GM23338 (cell line): ENCODE measurements around the gene ZNF76. TPM values are rescaled to one million over a fixed set of nuclear protein-coding genes. Genes with fewer than 3 reads are reported as not detected.

Experiments
- ATAC-seq: fragments of 200-7000 bp; cut with Tn5 transposase; 3 replicates; pipeline ENCODE4 v1.9.1; 2020
- DNase-seq: peaks from one replicate; pipeline ENCODE4 v3.0.0-alpha.2; 2015; ENCODE audit warnings: low spot score
- H2AFZ ChIP-seq: fragments of 200-600 bp; sonication (generic); 2 replicates; pipeline ENCODE4 v1.8.0; 2016; ENCODE audit warnings: antibody characterized with exemption, mild to moderate bottlenecking, moderate library complexity
- H3F3A ChIP-seq: fragments of 200-600 bp; sonication (generic); replicated peaks from 2 replicates; pipeline ENCODE4 v1.8.0; 2017; ENCODE audit warnings: antibody characterized with exemption, mixed run types, low read depth
- H3K27ac ChIP-seq: fragments of 200-600 bp; sonication (generic); 2 replicates; pipeline ENCODE4 v1.6.1; 2016; ENCODE audit warnings: low read depth
- H3K27me3 ChIP-seq: fragments of 200-600 bp; sonication (generic); 2 replicates; pipeline ENCODE4 v1.8.0; 2016; ENCODE audit warnings: mild to moderate bottlenecking, mixed run types, moderate library complexity; ENCODE audit not compliant: insufficient read depth
- H3K36me3 ChIP-seq: fragments of 200-600 bp; sonication (generic); 2 replicates; pipeline ENCODE4 v1.8.0; 2016; ENCODE audit warnings: mild to moderate bottlenecking; ENCODE audit not compliant: insufficient read depth
- H3K4me1 ChIP-seq: fragments of 200-600 bp; sonication (generic); 2 replicates; pipeline ENCODE4 v1.8.0; 2016; ENCODE audit warnings: mild to moderate bottlenecking, moderate library complexity; ENCODE audit not compliant: insufficient read depth
- H3K4me2 ChIP-seq: fragments of 200-600 bp; sonication (generic); 2 replicates; pipeline ENCODE4 v1.7.1; 2017; ENCODE audit warnings: mixed run types
- H3K4me3 ChIP-seq: fragments of 200-600 bp; sonication (generic); 2 replicates; pipeline ENCODE4 v1.6.1; 2016; ENCODE audit warnings: mixed run types
- H3K79me2 ChIP-seq: fragments of 200-600 bp; sonication (generic); replicated peaks from 2 replicates; pipeline ENCODE4 v1.8.0; 2017; ENCODE audit warnings: mild to moderate bottlenecking; ENCODE audit not compliant: insufficient read depth
- H3K9me2 ChIP-seq: fragments of 200-600 bp; sonication (generic); 2 replicates; pipeline ENCODE4 v1.8.0; 2017; ENCODE audit not compliant: insufficient read depth
- H4K20me1 ChIP-seq: fragments of 200-600 bp; sonication (generic); replicated peaks from 2 replicates; pipeline ENCODE4 v1.8.0; 2017; ENCODE audit warnings: mild to moderate bottlenecking; ENCODE audit not compliant: insufficient read depth
- H3K27ac Mint-ChIP-seq: 2 replicates; pipeline ENCODE4 v1.8.0; 2020; ENCODE audit warnings: inconsistent platforms, mild to moderate bottlenecking, moderate library complexity, mixed read lengths
- H3K27me3 Mint-ChIP-seq: 3 replicates; pipeline ENCODE4 v1.8.0; 2022; ENCODE audit warnings: low read depth, mild to moderate bottlenecking, moderate library complexity, mixed read lengths, inconsistent platforms; ENCODE audit not compliant: insufficient read depth, poor library complexity
- H3K36me3 Mint-ChIP-seq: 3 replicates; pipeline ENCODE4 v1.8.0; 2021; ENCODE audit warnings: low read depth, mild to moderate bottlenecking, inconsistent platforms, moderate library complexity, mixed read lengths
- H3K4me1 Mint-ChIP-seq: 3 replicates; pipeline ENCODE4 v1.8.0; 2020; ENCODE audit warnings: mild to moderate bottlenecking, inconsistent platforms, mixed read lengths
- H3K4me3 Mint-ChIP-seq: 3 replicates; pipeline ENCODE4 v1.8.0; 2021; ENCODE audit warnings: moderate library complexity, mild to moderate bottlenecking, inconsistent platforms, mixed read lengths
- H3K9me3 Mint-ChIP-seq: 3 replicates; pipeline ENCODE4 v1.8.0; 2020; ENCODE audit warnings: moderate library complexity, mild to moderate bottlenecking, inconsistent platforms, mixed read lengths
- CREB1 ChIP-seq: fragments of 250-450 bp; sonication (Bioruptor Pico); IDR thresholded peaks from 2 replicates; pipeline ENCODE4 v1.5.0; 2020; ENCODE audit warnings: low read depth, mild to moderate bottlenecking, moderate library complexity
- EZH2 ChIP-seq: fragments of 200-600 bp; sonication (generic); IDR thresholded peaks from one replicate; pipeline ENCODE4 v1.8.0; 2017; ENCODE audit warnings: antibody characterized with exemption, mild to moderate bottlenecking, low read depth; ENCODE audit not compliant: unreplicated experiment
- POLR2AphosphoS5 ChIP-seq: IDR thresholded peaks from 2 replicates; pipeline ENCODE4 v1.6.1; 2016; ENCODE audit warnings: antibody characterized with exemption, low read depth
- ZNF114 ChIP-seq: fragments of 250-450 bp; sonication (Bioruptor Pico); IDR thresholded peaks from 2 replicates; pipeline ENCODE4 v1.5.0; 2020; ENCODE audit warnings: mild to moderate bottlenecking, moderate library complexity
- ZNF331 ChIP-seq: fragments of 250-450 bp; sonication (Bioruptor Pico); IDR thresholded peaks from 2 replicates; pipeline ENCODE4 v1.5.0; 2020; ENCODE audit warnings: low read depth, mild to moderate bottlenecking, moderate library complexity
- polyA plus RNA-seq: library from polyadenylated mRNA; unstranded; fragments of >200 nt; fragmentation: Nextera tagmentation; extraction: Ambion mirVana; gene quantifications from 2 replicates; pipeline ENCODE4 v1.2.1, GENCODE V29; 2016
- total RNA-seq: library from RNA; depleted of rRNA; stranded (reverse); fragments of >200 nt; shearing (Covaris generic); gene quantifications from 2 replicates; pipeline ENCODE4 v1.2.3, GENCODE V29; 2014
- TF ChIP-seq, protein P1 (sequence below): IDR thresholded peaks from one replicate; pipeline ENCODE4 v1.6.1; 2018; ENCODE audit warnings: antibody characterized with exemption; ENCODE audit not compliant: unreplicated experiment
- TF ChIP-seq, protein P2 (sequence below): IDR thresholded peaks from 2 replicates; pipeline ENCODE4 v1.6.1; 2016; ENCODE audit warnings: antibody characterized with exemption

ZNF76 gene
- total and polyA plus RNA-seq, 2 experiments from 2014 or later: 12.5 to 18.8 TPM

DNA sequence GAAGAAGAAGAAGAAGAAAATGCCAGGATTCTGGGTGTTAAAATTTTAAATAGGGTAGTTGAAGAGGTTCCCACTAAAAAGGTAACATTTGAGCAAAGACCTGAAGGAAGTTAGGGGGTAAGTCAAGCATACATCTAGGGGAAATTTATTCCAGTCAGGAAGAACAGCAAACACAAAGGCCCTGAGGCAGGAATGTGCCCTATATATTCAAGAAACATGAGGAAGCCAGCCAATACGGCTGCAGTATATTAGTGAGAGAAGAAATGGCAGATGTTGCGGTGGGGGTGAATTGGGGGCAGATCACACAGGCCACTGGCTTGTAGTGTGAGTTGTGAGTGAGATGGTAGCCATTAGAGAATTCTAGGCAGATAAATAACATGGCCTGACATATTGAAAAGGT, 6.0 kb downstream of the ZNF76 start:
- no peaks in the 10 kb centered on the region for H3K9me3 Mint-ChIP-seq
- H3K27ac ChIP-seq: no peak overlapping the region
- H3K27ac Mint-ChIP-seq: no peak overlapping the region
- H3K36me3 ChIP-seq: no peaks in the 10 kb centered on the region
- H3K4me3 ChIP-seq: no peak overlapping the region
- no peak overlapping the region for H3K4me2 ChIP-seq
- peaks cover 7% of the 10 kb centered on the region for H3K27me3 Mint-ChIP-seq
- peaks cover 9% of the 10 kb centered on the region; the same call in 1 of the 2 replicates for H4K20me1 ChIP-seq
- no peak overlapping the region for H3K4me3 Mint-ChIP-seq
- ATAC-seq (no peak), DNase-seq (no peak)
- H3K4me1 Mint-ChIP-seq: peaks cover 4% of the 10 kb centered on the region
- no peaks in the 10 kb centered on the region for H3F3A ChIP-seq
- no peak for TF ChIP-seq ZNF331 (CRISPR knock-in tag)
- no peaks in the 10 kb centered on the region for H3K27me3 ChIP-seq
- no peaks in the 10 kb centered on the region for H3K36me3 Mint-ChIP-seq
- no peaks in the 10 kb centered on the region for H3K4me1 ChIP-seq
- H2AFZ ChIP-seq: no peak overlapping the region
- H3K9me2 ChIP-seq: no peaks in the 10 kb centered on the region
- peaks cover 6% of the 10 kb centered on the region for H3K79me2 ChIP-seq

DNA sequence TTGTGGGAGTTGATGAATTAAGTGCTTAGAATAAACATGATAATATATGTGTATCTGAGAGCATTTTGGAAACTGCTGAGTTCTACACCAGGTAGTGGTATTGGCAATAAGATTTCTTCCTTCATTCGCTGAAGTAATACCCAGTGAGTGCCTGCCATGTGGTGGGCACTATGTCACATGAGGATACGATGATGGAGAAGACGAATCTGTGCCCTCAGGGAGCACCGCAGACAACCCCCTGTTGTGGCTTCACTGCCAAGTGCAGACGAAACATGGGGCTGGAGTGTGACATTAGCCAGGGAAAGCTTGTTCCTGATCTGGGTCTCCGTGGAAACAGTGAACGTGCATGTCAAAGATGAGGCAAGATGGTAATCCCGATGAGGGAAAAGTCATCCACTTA, 7.9 kb downstream of the ZNF76 start:
- no peaks in the 10 kb centered on the region for H3K79me2 ChIP-seq
- no peaks in the 10 kb centered on the region for H3K36me3 Mint-ChIP-seq
- H3F3A ChIP-seq: no peaks in the 10 kb centered on the region
- H3K27ac ChIP-seq: no peak overlapping the region
- no peak overlapping the region for H3K4me2 ChIP-seq
- H3K27ac Mint-ChIP-seq: no peak overlapping the region
- H3K9me2 ChIP-seq: no peaks in the 10 kb centered on the region
- H3K4me1 ChIP-seq: no peaks in the 10 kb centered on the region
- no peak overlapping the region for H3K4me3 ChIP-seq
- DNase-seq: no peak
- no peaks in the 10 kb centered on the region for H3K27me3 ChIP-seq
- no peak overlapping the region for H3K4me3 Mint-ChIP-seq
- H3K36me3 ChIP-seq: no peaks in the 10 kb centered on the region
- peaks cover 5% of the 10 kb centered on the region for H3K27me3 Mint-ChIP-seq
- H2AFZ ChIP-seq: no peak overlapping the region
- H3K9me3 Mint-ChIP-seq: no peaks in the 10 kb centered on the region
- H3K4me1 Mint-ChIP-seq: no peaks in the 10 kb centered on the region; the same call in 2 of the 3 replicates
- no peak for ATAC-seq
- H4K20me1 ChIP-seq: peaks cover 12% of the 10 kb centered on the region; the same call in 1 of the 2 replicates
- TF ChIP-seq POLR2AphosphoS5 (no peak), ZNF114 (no peak), EZH2 (no peak), CREB1 (CRISPR knock-in tag) (no peak)
- TF ChIP-seq, protein P1, sequence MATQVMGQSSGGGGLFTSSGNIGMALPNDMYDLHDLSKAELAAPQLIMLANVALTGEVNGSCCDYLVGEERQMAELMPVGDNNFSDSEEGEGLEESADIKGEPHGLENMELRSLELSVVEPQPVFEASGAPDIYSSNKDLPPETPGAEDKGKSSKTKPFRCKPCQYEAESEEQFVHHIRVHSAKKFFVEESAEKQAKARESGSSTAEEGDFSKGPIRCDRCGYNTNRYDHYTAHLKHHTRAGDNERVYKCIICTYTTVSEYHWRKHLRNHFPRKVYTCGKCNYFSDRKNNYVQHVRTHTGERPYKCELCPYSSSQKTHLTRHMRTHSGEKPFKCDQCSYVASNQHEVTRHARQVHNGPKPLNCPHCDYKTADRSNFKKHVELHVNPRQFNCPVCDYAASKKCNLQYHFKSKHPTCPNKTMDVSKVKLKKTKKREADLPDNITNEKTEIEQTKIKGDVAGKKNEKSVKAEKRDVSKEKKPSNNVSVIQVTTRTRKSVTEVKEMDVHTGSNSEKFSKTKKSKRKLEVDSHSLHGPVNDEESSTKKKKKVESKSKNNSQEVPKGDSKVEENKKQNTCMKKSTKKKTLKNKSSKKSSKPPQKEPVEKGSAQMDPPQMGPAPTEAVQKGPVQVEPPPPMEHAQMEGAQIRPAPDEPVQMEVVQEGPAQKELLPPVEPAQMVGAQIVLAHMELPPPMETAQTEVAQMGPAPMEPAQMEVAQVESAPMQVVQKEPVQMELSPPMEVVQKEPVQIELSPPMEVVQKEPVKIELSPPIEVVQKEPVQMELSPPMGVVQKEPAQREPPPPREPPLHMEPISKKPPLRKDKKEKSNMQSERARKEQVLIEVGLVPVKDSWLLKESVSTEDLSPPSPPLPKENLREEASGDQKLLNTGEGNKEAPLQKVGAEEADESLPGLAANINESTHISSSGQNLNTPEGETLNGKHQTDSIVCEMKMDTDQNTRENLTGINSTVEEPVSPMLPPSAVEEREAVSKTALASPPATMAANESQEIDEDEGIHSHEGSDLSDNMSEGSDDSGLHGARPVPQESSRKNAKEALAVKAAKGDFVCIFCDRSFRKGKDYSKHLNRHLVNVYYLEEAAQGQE: no peak
- TF ChIP-seq, protein P2, sequence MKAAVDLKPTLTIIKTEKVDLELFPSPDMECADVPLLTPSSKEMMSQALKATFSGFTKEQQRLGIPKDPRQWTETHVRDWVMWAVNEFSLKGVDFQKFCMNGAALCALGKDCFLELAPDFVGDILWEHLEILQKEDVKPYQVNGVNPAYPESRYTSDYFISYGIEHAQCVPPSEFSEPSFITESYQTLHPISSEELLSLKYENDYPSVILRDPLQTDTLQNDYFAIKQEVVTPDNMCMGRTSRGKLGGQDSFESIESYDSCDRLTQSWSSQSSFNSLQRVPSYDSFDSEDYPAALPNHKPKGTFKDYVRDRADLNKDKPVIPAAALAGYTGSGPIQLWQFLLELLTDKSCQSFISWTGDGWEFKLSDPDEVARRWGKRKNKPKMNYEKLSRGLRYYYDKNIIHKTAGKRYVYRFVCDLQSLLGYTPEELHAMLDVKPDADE: no peak
